ENCODE measurements around the gene HNF1B. TPM values are rescaled to one million over a fixed set of nuclear protein-coding genes. Genes with fewer than 3 reads are reported as not detected.

The HNF1B gene
- total and polyA plus RNA-seq, 10 of the 15 experiments (the other 5 are each of a cell fraction or from before 2014, with no cell fraction given): 0.51 to 12.7 (median 1.9) TPM

- TF ChIP-seq E2F4 (IDR thresholded peaks at IDR 0.05; ENCODE audit: low read depth, low read length): no peak
These were observed 43.7 kb upstream of the HNF1B start (continued) for GRCh38 chr17:37788526-37788925.

DNA sequence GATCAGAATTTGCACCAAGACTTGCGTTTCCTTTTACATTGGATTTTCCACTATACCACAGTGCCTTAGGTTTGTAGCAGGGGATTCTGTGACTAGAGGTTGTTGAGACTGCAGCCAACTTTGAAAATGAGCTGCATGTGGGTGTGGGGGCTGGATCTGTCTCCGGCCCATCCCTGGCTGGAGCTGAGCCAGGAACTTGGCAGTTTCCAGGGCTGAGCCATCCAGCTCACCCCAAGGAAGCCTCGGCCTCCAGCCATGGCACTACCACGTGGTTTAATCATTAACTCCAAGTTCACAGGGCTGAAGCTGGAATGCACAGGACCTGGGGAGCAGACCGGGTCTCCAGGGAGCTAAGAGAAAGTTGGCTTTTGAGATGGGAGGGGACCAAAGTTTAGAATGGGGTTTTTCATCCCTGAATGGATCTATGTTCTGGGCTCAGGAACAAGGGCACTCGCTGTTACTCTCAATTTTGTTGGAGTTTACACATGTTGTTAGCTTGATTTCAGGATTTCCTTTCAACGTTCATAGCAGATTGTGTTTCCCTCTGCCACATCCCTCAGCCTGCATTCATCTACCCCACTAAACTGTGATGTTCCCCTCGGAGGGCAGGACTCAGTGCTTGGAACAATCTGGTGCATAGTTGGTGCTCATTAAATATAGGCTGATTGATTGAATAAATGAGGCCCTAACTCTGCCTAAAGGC lies 42.3 kb upstream of the HNF1B start:
- in situ Hi-C loops (cut with MboI) (no loop called here), intact Hi-C loops (cut with micrococcal nuclease; ENCODE audit: unreplicated experiment) (no loop called here)
- TF ChIP-seq FOXM1 (IDR thresholded peaks at IDR 0.05; ENCODE audit: low read depth, low read length): no peak
- no peak for TF ChIP-seq YBX1 (IDR thresholded peaks at IDR 0.05)
- TF ChIP-seq BRCA1 (IDR thresholded peaks at IDR 0.05; ENCODE audit: low read depth, low read length): no peak
- no peak for TF ChIP-seq JUND (IDR thresholded peaks at IDR 0.05; ENCODE audit: low read depth, low read length)
- TF ChIP-seq ZBED1 (IDR thresholded peaks at IDR 0.05; ENCODE audit: borderline replicate concordance): no peak
- TF ChIP-seq ZNF274 (IDR thresholded peaks at IDR 0.05; ENCODE audit: insufficient read depth, insufficient read length): no peak
- TF ChIP-seq IKZF1 (conservative IDR thresholded peaks at IDR 0.05): no peak
- no peak for TF ChIP-seq TCF3 (IDR thresholded peaks at IDR 0.05; ENCODE audit: borderline replicate concordance, insufficient read depth, low read depth, low read length)
- TF ChIP-seq SPI1 (IDR thresholded peaks at IDR 0.05; ENCODE audit: borderline replicate concordance, insufficient read depth, low read depth, low read length): no peak
- no peak overlapping the region for H3K9ac ChIP-seq (ENCODE audit: control insufficient read depth, insufficient read depth, low read length)
- SMC1A ChIA-PET (ENCODE audit: uncharacterized antibody, unreplicated experiment): interaction anchor here (0.8 to 1.4 kb wide), 5 partner anchors 9 to 85 kb away, joined by 3 to 4 read pairs (median 3); no protein-coding TSS in a partner anchor
- POLR2A ChIA-PET: interaction anchor here (0.8 kb wide), 1 partner anchor 29 kb away, joined by 3 read pairs; no protein-coding TSS in a partner anchor
- no peak overlapping the region for H3K4me3 ChIP-seq
- WGBS (ENCODE audit: insufficient coverage, insufficient replicate concordance, low lambda C conversion rate, missing lambda C conversion rate): 33% methylated on average over 8 of the region's 8 CpGs
- FAIRE-seq (no peak), DNase-seq (ENCODE audit: low read depth, low spot score) (no peak), ATAC-seq (no peak)
- no peaks in the 10 kb centered on the region for H3K9me3 ChIP-seq (replicated peaks; ENCODE audit: control insufficient read depth, insufficient read depth, low read length)
- H3K4me2 ChIP-seq (ENCODE audit: control insufficient read depth, insufficient read depth): no peak overlapping the region
- no peaks in the 10 kb centered on the region for H4K20me1 ChIP-seq (ENCODE audit: control insufficient read depth, insufficient read depth)
- H3K4me1 ChIP-seq (ENCODE audit: control insufficient read depth, insufficient read depth, low read length): no peaks in the 10 kb centered on the region
- CTCF ChIA-PET: interaction anchor here (1.1 to 1.7 kb wide), 6 partner anchors 17 to 137 kb away, joined by 3 to 6 read pairs (median 4); no protein-coding TSS in a partner anchor
- H2AFZ ChIP-seq (ENCODE audit: control insufficient read depth, low read depth, low read length): no peak overlapping the region
- BruUV-seq (replicated peaks): no TSS peak
- no peaks in the 10 kb centered on the region for H3K79me2 ChIP-seq (ENCODE audit: control insufficient read depth, insufficient read depth, low read length)
- H3K27ac ChIP-seq (ENCODE audit: control insufficient read depth, insufficient read depth): no peak overlapping the region
- RAD21 ChIA-PET (ENCODE audit: unreplicated experiment): interaction anchor here (1.0 kb wide), 1 partner anchor 139 kb away, joined by 3 read pairs; no protein-coding TSS in a partner anchor
- no peaks in the 10 kb centered on the region for H3K27me3 ChIP-seq (replicated peaks in 1 of 2; ENCODE audit: control insufficient read depth in 2 of 2, insufficient read depth in 2 of 2, low read length in 1 of 2)
- H3K36me3 ChIP-seq (ENCODE audit: control insufficient read depth in 2 of 2, insufficient read depth in 2 of 2, low read length in 1 of 2): no peaks in the 10 kb centered on the region
